HepG2 (cell line): Measurements from ENCODE around the gene DDHD1. TPM values are rescaled to one million over a fixed set of nuclear protein-coding genes. Genes with fewer than 3 reads are reported as not detected.

Experiments used
- IRF1 ChIP-seq: sonication (generic); formaldehyde crosslinking; IDR thresholded peaks from 2 replicates; pipeline ENCODE4 v1.4.0; 2020; ENCODE audit warnings: low read depth, mild to moderate bottlenecking, missing genetic modification reagents
- KAT2B ChIP-seq: fragments of 150-350 bp; IDR thresholded peaks from 2 replicates; pipeline ENCODE4 v1.6.1; 2014; ENCODE audit warnings: low read depth, low read length, borderline replicate concordance
- MAFK ChIP-seq, 2 experiments: IDR thresholded peaks in 1 of 2; conservative IDR thresholded peaks in 1 of 2; 2 replicates each; pipeline ENCODE4 v1.6.1; 2011; ENCODE audit warnings: improper control_type of control experiment in 2 of 2, low read length in 2 of 2
- MED1 ChIP-seq: sonication (generic); formaldehyde crosslinking; IDR thresholded peaks from 2 replicates; pipeline ENCODE4 v1.4.0; 2020; ENCODE audit warnings: missing genetic modification reagents
- MED13 ChIP-seq: sonication (generic); formaldehyde crosslinking; IDR thresholded peaks from 2 replicates; pipeline ENCODE4 v1.5.0; 2020; ENCODE audit warnings: missing genetic modification reagents
- SMYD3 ChIP-seq: sonication (generic); formaldehyde crosslinking; IDR thresholded peaks from 2 replicates; pipeline ENCODE4 v1.8.1; 2023; ENCODE audit warnings: mild to moderate bottlenecking, missing genetic modification reagents
- ZFX ChIP-seq: sonication (generic); formaldehyde crosslinking; IDR thresholded peaks from 2 replicates; pipeline ENCODE4 v1.4.0; 2020; ENCODE audit warnings: mild to moderate bottlenecking, low read depth, missing genetic modification reagents, moderate library complexity
- ZNF121 ChIP-seq: sonication (generic); formaldehyde crosslinking; IDR thresholded peaks from 2 replicates; pipeline ENCODE4 v1.5.0; 2020; ENCODE audit warnings: mild to moderate bottlenecking, missing genetic modification reagents
- ZNF138 ChIP-seq: sonication (generic); formaldehyde crosslinking; IDR thresholded peaks from 2 replicates; pipeline ENCODE4 v1.5.0; 2020; ENCODE audit warnings: mild to moderate bottlenecking, low read depth, missing genetic modification reagents
- ZNF143 ChIP-seq: sonication (generic); formaldehyde crosslinking; IDR thresholded peaks from 2 replicates; pipeline ENCODE4 v1.4.0; 2020; ENCODE audit warnings: missing genetic modification reagents
- ZNF207 ChIP-seq: fragments of 450-650 bp; IDR thresholded peaks from 2 replicates; pipeline ENCODE4 v1.6.1; 2016; ENCODE audit warnings: antibody characterized with exemption, borderline replicate concordance
- ZNF326 ChIP-seq: sonication (generic); formaldehyde crosslinking; IDR thresholded peaks from 2 replicates; pipeline ENCODE4 v1.4.0; 2020; ENCODE audit warnings: missing genetic modification reagents, borderline replicate concordance
- ZNF335 ChIP-seq: sonication (generic); formaldehyde crosslinking; IDR thresholded peaks from 2 replicates; pipeline ENCODE4 v1.4.0; 2020; ENCODE audit warnings: missing genetic modification reagents
- ZNF383 ChIP-seq: sonication (generic); formaldehyde crosslinking; IDR thresholded peaks from 2 replicates; pipeline ENCODE4 v1.4.0; 2020; ENCODE audit warnings: missing genetic modification reagents, mild to moderate bottlenecking, borderline replicate concordance
- ZNF543 ChIP-seq: sonication (generic); formaldehyde crosslinking; IDR thresholded peaks from 2 replicates; pipeline ENCODE4 v1.4.0; 2020; ENCODE audit warnings: mild to moderate bottlenecking, missing genetic modification reagents
- polyA plus RNA-seq, 8 experiments: library from polyadenylated mRNA; depleted of rRNA in 3 of 8; stranded (reverse) in 7 of 8; unstranded in 1 of 8; fragments of >200 nt; fragmentation: Illumina TruSeq in 4 of 8; extraction: Trizol in 4 of 8; gene quantifications; 2 replicates each; pipeline versions ENCODE4 v1.2.1 to v1.2.3, GENCODE V29; 2011 to 2016; ENCODE audit warnings: low read depth in 4 of 8, missing spikeins in 1 of 8, mixed read lengths in 1 of 8; ENCODE audit not compliant: insufficient read depth in 1 of 8
- total RNA-seq, 5 experiments: library from RNA; depleted of rRNA; stranded (reverse); fragments of >200 nt; fragmentation: Illumina TruSeq; extraction: Trizol; gene quantifications; 2 replicates each; pipeline ENCODE4 v1.2.3, GENCODE V29; 2016; ENCODE audit warnings: low read depth in 1 of 5
- TF ChIP-seq, protein P1 (sequence below): sonication (generic); formaldehyde crosslinking; IDR thresholded peaks from 2 replicates; pipeline ENCODE4 v1.4.0; 2020; ENCODE audit warnings: mild to moderate bottlenecking, missing genetic modification reagents, borderline replicate concordance
- TF ChIP-seq, protein P2 (sequence below): sonication (generic); formaldehyde crosslinking; IDR thresholded peaks from 2 replicates; pipeline ENCODE4 v1.4.0; 2020; ENCODE audit warnings: missing genetic modification reagents
- TF ChIP-seq, protein P3 (sequence below): sonication (generic); formaldehyde crosslinking; IDR thresholded peaks from 2 replicates; pipeline ENCODE4 v1.5.0; 2020; ENCODE audit warnings: mild to moderate bottlenecking, missing genetic modification reagents

Gene DDHD1
- total and polyA plus RNA-seq, 2 of the 13 experiments (the other 11 are each of a cell fraction or from before 2014, with no cell fraction given): 4.6 to 8.3 TPM

DNA sequence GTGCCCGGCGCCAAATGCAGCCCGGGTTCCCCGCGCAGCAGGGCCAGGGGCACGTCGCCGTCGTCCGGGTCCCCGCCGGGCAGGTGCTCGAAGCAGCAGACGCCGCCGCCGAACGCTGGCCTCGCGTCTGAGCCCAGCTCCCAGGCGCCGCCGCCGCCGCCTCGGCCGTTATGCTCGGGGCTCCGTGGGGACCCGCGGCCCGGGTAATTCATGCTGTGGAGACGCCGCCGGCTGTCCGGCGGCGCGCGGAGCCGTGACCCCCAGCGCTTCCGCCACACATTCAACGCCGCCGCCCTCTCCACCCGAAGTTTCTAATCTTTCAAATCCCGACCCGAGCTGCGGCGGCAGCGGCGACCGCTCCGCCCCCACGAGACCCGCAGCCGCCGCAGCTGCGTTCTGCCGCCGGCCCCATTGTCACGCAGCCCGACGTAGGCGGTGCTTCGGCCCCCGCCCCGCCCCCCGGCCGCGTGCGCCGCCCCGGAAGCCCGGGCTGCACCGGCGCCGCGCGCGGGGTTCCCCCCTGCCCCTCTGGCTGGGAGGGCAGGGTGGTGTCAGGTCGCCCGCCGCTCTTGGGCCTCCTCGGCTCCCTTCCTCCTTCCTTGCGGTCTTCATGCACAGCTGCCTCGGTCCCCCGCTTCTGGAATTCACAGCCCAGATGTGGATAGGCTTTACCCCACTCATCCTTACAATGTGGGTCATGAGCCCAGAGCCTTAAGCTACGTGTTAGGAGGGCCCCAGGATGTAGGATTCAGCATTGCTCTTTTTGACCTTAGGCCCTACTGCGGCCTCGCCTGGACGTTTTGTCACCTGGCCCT is at the start of gene DDHD1 (continued):
- TF ChIP-seq, protein P1, sequence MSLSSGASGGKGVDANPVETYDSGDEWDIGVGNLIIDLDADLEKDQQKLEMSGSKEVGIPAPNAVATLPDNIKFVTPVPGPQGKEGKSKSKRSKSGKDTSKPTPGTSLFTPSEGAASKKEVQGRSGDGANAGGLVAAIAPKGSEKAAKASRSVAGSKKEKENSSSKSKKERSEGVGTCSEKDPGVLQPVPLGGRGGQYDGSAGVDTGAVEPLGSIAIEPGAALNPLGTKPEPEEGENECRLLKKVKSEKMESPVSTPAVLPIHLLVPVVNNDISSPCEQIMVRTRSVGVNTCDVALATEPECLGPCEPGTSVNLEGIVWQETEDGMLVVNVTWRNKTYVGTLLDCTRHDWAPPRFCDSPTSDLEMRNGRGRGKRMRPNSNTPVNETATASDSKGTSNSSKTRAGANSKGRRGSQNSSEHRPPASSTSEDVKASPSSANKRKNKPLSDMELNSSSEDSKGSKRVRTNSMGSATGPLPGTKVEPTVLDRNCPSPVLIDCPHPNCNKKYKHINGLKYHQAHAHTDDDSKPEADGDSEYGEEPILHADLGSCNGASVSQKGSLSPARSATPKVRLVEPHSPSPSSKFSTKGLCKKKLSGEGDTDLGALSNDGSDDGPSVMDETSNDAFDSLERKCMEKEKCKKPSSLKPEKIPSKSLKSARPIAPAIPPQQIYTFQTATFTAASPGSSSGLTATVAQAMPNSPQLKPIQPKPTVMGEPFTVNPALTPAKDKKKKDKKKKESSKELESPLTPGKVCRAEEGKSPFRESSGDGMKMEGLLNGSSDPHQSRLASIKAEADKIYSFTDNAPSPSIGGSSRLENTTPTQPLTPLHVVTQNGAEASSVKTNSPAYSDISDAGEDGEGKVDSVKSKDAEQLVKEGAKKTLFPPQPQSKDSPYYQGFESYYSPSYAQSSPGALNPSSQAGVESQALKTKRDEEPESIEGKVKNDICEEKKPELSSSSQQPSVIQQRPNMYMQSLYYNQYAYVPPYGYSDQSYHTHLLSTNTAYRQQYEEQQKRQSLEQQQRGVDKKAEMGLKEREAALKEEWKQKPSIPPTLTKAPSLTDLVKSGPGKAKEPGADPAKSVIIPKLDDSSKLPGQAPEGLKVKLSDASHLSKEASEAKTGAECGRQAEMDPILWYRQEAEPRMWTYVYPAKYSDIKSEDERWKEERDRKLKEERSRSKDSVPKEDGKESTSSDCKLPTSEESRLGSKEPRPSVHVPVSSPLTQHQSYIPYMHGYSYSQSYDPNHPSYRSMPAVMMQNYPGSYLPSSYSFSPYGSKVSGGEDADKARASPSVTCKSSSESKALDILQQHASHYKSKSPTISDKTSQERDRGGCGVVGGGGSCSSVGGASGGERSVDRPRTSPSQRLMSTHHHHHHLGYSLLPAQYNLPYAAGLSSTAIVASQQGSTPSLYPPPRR (CRISPR knock-in tag): no peak
- no peak for TF ChIP-seq ZNF138 (CRISPR knock-in tag)
- TF ChIP-seq ZNF383: no peak
- peak; percentile 85 for TF ChIP-seq ZFX
- peak; percentile 58; the same call in 1 of the 2 replicates for TF ChIP-seq MED1 (CRISPR knock-in tag)
- no peak for TF ChIP-seq SMYD3
- TF ChIP-seq MED13: 0 out of 2 replicates have a peak, but pooled peaks have one; percentile 15
- TF ChIP-seq ZNF143 (CRISPR knock-in tag): no peak
- TF ChIP-seq MAFK (conservative IDR thresholded peaks at IDR 0.05 in 1 of 2, IDR thresholded peaks at IDR 0.05 in 1 of 2; ENCODE audit: low read length in 2 of 2): no peak
- TF ChIP-seq, protein P2, sequence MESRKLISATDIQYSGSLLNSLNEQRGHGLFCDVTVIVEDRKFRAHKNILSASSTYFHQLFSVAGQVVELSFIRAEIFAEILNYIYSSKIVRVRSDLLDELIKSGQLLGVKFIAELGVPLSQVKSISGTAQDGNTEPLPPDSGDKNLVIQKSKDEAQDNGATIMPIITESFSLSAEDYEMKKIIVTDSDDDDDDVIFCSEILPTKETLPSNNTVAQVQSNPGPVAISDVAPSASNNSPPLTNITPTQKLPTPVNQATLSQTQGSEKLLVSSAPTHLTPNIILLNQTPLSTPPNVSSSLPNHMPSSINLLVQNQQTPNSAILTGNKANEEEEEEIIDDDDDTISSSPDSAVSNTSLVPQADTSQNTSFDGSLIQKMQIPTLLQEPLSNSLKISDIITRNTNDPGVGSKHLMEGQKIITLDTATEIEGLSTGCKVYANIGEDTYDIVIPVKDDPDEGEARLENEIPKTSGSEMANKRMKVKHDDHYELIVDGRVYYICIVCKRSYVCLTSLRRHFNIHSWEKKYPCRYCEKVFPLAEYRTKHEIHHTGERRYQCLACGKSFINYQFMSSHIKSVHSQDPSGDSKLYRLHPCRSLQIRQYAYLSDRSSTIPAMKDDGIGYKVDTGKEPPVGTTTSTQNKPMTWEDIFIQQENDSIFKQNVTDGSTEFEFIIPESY (CRISPR knock-in tag): no peak
- TF ChIP-seq ZNF335 (CRISPR knock-in tag): no peak
- no peak for TF ChIP-seq KAT2B
- no peak for TF ChIP-seq IRF1 (CRISPR knock-in tag)
- no peak for TF ChIP-seq ZNF121 (CRISPR knock-in tag)
- TF ChIP-seq ZNF326 (CRISPR knock-in tag): no peak
- TF ChIP-seq ZNF543: no peak
- no peak for TF ChIP-seq ZNF207
- TF ChIP-seq, protein P3, sequence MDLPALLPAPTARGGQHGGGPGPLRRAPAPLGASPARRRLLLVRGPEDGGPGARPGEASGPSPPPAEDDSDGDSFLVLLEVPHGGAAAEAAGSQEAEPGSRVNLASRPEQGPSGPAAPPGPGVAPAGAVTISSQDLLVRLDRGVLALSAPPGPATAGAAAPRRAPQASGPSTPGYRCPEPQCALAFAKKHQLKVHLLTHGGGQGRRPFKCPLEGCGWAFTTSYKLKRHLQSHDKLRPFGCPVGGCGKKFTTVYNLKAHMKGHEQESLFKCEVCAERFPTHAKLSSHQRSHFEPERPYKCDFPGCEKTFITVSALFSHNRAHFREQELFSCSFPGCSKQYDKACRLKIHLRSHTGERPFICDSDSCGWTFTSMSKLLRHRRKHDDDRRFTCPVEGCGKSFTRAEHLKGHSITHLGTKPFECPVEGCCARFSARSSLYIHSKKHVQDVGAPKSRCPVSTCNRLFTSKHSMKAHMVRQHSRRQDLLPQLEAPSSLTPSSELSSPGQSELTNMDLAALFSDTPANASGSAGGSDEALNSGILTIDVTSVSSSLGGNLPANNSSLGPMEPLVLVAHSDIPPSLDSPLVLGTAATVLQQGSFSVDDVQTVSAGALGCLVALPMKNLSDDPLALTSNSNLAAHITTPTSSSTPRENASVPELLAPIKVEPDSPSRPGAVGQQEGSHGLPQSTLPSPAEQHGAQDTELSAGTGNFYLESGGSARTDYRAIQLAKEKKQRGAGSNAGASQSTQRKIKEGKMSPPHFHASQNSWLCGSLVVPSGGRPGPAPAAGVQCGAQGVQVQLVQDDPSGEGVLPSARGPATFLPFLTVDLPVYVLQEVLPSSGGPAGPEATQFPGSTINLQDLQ (CRISPR knock-in tag): 0 out of 2 replicates have a peak, but pooled peaks have one; percentile 20
